Stomach (tissue), 9 donors: ENCODE measurements around the gene CTBP1. TPM values are rescaled to one million over a fixed set of nuclear protein-coding genes. Genes with fewer than 3 reads are reported as not detected.

Experiments
- DNase-seq, 2 donors: peaks; one replicate each; pipeline versions ENCODE4 v3.0.0 to v3.0.0-alpha.2; 2013 to 2019
- H3K27ac ChIP-seq, 5 donors: fragments of 200-600 bp in 4 of 5; sonication (generic) in 4 of 5; one replicate each; pipeline ENCODE4 v1.5.1; 2013 to 2019; ENCODE audit warnings: mild to moderate bottlenecking in 1 of 5, moderate library complexity in 1 of 5
- H3K27me3 ChIP-seq, 3 donors: fragments of 200-600 bp; sonication (generic); one replicate each; pipeline ENCODE4 v1.5.1; 2017 to 2019; ENCODE audit warnings: mixed run types in 1 of 3
- H3K36me3 ChIP-seq, 4 donors: fragments of 200-600 bp; sonication (generic); 1 replicate in 3 of 4; 2 replicates in 1 of 4; pipeline ENCODE4 v1.5.1; 2016 to 2019
- H3K4me1 ChIP-seq, 4 donors: fragments of 200-600 bp; sonication (generic); one replicate each; pipeline ENCODE4 v1.5.1; 2016 to 2019
- H3K4me3 ChIP-seq, 4 donors: fragments of 200-600 bp; sonication (generic) in 3 of 4; one replicate each; pipeline ENCODE4 v1.5.1; 2016 to 2019; ENCODE audit warnings: mild to moderate bottlenecking in 1 of 4
- H3K9me3 ChIP-seq, 4 donors: fragments of 200-600 bp; sonication (generic); one replicate each; pipeline ENCODE4 v1.5.1; 2016 to 2019
- EP300 ChIP-seq: sonication (generic); formaldehyde crosslinking; IDR thresholded peaks from one replicate; pipeline ENCODE4 v1.6.1; 2017; ENCODE audit warnings: antibody characterized with exemption
- POLR2A ChIP-seq, 4 donors: fragments of 450-650 bp; IDR thresholded peaks; one replicate each; pipeline ENCODE4 v1.6.1; 2016; ENCODE audit warnings: antibody characterized with exemption in 4 of 4, control low read depth in 2 of 4, mild to moderate bottlenecking in 1 of 4, moderate library complexity in 1 of 4
- POLR2AphosphoS5 ChIP-seq, 3 donors: sonication (generic); formaldehyde crosslinking; IDR thresholded peaks; one replicate each; pipeline ENCODE4 v1.6.1; 2016; ENCODE audit warnings: antibody characterized with exemption in 3 of 3
- WGBS, 5 donors: extraction: QIAGEN DNeasy Blood & Tissue Kit in 3 of 5; methylation state at CpG; one replicate each; pipeline versions ENCODE4 v1.1.5 to v1.1.7; 2013 to 2018; 5-methylcytosine and 5-hydroxymethylcytosine counted together
- intact Hi-C: fragments of 100-400 bp; cut with DNase I; formaldehyde crosslinking; loops from one replicate; pipeline ENCODE4 v1.15.1; 2023; ENCODE audit warnings: low total_unique reads
- polyA plus RNA-seq, 3 donors: library from polyadenylated mRNA; stranded (reverse); fragments of 200-250 nt; gene quantifications; one replicate each; pipeline ENCODE4 v1.2.3, GENCODE V29; 2013
- total RNA-seq, 5 donors: library from RNA; depleted of rRNA; stranded (reverse); fragments of >200 nt; gene quantifications; one replicate each; pipeline versions ENCODE4 v1.1.0 to v1.2.3, GENCODE V29; 2014 to 2016
- TF ChIP-seq, protein P1 (sequence below), 7 experiments: fragments of 450-650 bp in 4 of 7; fragments of 200-600 bp in 3 of 7; sonication (generic) in 3 of 7; IDR thresholded peaks; one replicate each; pipeline ENCODE4 v1.5.1; 2016 to 2019; ENCODE audit warnings: antibody characterized with exemption in 7 of 7, control low read depth in 2 of 7, mild to moderate bottlenecking in 1 of 7
- donor health status: healthy with polysubstance abuse.
- donor health status: Bipolar disorder and iron deficiency.
- donor health status: healthy.

CTBP1 gene
- total and polyA plus RNA-seq, 8 donors = 72.7 to 415 (median 95.1) TPM

DNA sequence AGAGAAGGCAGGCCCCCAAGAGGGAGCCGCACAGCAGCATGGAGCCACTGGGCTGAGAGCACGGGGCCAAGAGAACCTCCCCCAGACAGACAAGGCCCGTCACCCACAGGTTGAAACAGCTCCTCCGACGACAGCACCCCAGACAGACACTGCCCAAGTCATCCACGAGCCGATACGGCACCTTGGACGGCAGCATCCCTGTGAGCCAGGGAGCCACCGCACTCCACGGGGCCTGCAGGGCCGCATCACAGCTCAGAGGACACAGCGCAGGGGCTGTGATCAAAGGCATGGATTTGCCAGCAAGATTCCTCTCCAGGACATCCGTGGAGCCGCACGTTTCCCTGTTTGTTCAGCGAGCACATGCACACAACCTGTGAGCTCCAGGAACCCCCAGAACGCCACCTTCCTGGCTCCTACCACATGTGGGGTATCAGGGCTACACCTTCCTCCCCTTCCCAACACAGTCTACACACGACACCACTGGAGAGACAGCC, 3.9 kb downstream of the CTBP1 start:
- Histone ChIP-seq H3K9me3 (no peaks in the 10 kb centered on the region), H3K27ac (peak overlapping the region in 2 of 5 donors; percentile 17 to 98), H3K4me3 (peak overlapping the region in 2 of 4 donors; percentile 2 to 74), H3K27me3 (no peaks in the 10 kb centered on the region), H3K4me1 (peaks cover 59 to 72% (median 69%) of the 10 kb centered on the region in 4 donors), H3K36me3 (peaks cover 10 to 19% (median 14%) of the 10 kb centered on the region in 4 donors)
- intact Hi-C loops = no loop called here
- 47 to 79% (median 69%) methylated on average over 3 to 19 of the region's 19 CpGs for WGBS, 5 donors
- TF ChIP-seq EP300 (no peak), POLR2AphosphoS5 (IDR thresholded peaks at IDR 0.05) (no peak), POLR2A (IDR thresholded peaks at IDR 0.05) (no peak)
- TF ChIP-seq, protein P1, sequence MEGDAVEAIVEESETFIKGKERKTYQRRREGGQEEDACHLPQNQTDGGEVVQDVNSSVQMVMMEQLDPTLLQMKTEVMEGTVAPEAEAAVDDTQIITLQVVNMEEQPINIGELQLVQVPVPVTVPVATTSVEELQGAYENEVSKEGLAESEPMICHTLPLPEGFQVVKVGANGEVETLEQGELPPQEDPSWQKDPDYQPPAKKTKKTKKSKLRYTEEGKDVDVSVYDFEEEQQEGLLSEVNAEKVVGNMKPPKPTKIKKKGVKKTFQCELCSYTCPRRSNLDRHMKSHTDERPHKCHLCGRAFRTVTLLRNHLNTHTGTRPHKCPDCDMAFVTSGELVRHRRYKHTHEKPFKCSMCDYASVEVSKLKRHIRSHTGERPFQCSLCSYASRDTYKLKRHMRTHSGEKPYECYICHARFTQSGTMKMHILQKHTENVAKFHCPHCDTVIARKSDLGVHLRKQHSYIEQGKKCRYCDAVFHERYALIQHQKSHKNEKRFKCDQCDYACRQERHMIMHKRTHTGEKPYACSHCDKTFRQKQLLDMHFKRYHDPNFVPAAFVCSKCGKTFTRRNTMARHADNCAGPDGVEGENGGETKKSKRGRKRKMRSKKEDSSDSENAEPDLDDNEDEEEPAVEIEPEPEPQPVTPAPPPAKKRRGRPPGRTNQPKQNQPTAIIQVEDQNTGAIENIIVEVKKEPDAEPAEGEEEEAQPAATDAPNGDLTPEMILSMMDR (IDR thresholded peaks at IDR 0.05) = no peak
- peak in 1 of 2 donors; percentile 13 for DNase-seq

DNA sequence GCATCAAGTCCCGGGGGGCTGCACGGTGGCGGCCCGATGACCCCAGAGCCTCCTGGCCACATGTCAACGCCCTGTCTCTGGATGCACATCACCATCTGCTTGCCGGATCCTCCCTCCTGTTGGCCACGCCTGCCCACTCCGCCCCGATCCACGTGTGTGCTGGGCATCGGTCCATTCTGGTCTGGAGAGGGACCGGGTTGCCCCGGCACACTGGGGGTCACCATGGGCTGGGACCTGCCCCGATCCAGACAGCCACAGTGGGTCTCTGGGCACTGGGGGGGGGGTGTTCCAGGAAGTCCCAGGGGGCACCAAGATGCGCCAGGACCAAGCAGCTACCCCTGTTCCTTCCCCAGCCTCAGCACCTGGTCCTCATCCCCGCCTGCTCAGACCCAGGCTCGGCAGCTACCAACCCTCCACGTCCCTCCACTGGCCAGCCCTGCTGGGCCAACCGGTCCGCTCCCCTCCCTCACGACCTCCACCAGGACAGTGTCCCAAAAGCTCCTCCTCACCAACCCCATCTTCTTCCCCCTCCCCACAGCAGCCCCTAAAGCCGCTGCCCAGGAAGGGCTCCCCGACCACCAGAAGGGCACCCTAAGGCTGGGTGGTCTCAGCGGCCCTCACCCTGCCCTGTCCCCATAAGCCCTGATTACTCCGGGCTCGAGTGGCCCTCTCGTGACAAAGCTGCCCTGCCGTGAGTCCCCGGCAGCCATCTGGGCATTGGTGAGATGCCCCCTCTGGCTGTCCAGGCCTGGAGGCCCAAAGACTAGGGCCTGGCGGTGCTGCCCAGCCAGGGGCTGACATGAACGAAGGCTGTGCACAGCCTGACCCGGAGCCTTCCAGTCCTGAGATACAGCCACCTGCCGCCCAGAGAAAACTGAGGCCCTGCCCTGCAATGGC, 4.6 kb downstream of the CTBP1 start:
- Histone ChIP-seq H3K36me3 (peaks cover 16 to 26% (median 21%) of the 10 kb centered on the region in 4 donors), H3K4me1 (peaks cover 55 to 73% (median 65%) of the 10 kb centered on the region in 4 donors), H3K27me3 (no peaks in the 10 kb centered on the region), H3K4me3 (peak overlapping the region in 1 of 4 donors; percentile 74), H3K9me3 (no peaks in the 10 kb centered on the region), H3K27ac (peak overlapping the region in 1 of 5 donors; percentile 98)
- TF ChIP-seq POLR2AphosphoS5 (IDR thresholded peaks at IDR 0.05) (no peak), EP300 (no peak), POLR2A (IDR thresholded peaks at IDR 0.05) (no peak)
- TF ChIP-seq, protein P1 (IDR thresholded peaks at IDR 0.05) = no peak
- intact Hi-C loops = no loop called here
- WGBS, 5 donors = 58 to 66% (median 60%) methylated on average over 31 to 33 of the region's 33 CpGs
- DNase-seq = peak in 1 of 2 donors; percentile 6

DNA sequence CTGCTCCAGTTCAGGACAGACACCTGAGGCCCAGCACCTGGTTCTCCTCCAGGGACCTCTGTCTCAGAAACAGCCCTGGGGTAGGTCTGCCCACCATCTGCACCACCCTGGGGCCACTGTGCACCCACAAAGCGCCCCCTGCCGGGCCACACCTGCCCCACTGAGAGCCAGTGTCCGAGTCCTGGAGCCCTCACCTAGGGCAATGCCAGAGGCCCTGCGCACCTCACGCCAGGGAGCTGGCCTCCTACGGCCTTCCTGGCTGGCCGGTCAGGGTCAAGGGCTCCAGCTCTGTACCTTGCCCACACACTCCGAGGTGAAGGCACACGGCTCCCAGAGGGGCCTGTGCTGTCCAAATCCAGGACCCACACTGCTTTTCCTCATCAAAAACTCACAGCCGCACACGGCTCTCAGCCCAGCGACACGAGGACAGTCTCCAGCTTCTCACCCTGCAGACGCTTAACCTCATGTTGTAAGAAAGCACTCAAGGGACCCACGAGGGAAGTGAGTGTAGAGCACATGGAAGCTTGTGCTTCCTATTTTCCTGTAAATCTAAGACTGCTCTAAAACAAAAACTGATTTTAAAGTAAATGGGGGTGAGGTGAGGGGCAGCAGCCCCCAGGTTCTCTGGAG, 5.4 kb downstream of the CTBP1 start:
- Histone ChIP-seq H3K9me3 (no peaks in the 10 kb centered on the region), H3K27ac (peak overlapping the region in 1 of 5 donors; percentile 98), H3K4me1 (peaks cover 55 to 80% (median 71%) of the 10 kb centered on the region in 4 donors), H3K27me3 (no peaks in the 10 kb centered on the region), H3K36me3 (peaks cover 16 to 34% (median 29%) of the 10 kb centered on the region in 4 donors), H3K4me3 (peak overlapping the region in 1 of 4 donors; percentile 74)
- TF ChIP-seq POLR2AphosphoS5 (IDR thresholded peaks at IDR 0.05) (no peak), POLR2A (IDR thresholded peaks at IDR 0.05) (no peak), EP300 (no peak)
- TF ChIP-seq, protein P1 (IDR thresholded peaks at IDR 0.05) = no peak
- intact Hi-C loops = no loop called here
- 58 to 78% (median 68%) methylated on average over 14 to 15 of the region's 15 CpGs for WGBS, 5 donors
- DNase-seq = peak in 1 of 2 donors; percentile 6
